ENCODE data around the gene SLC25A22. TPM values are rescaled to one million over a fixed set of nuclear protein-coding genes. Genes with fewer than 3 reads are reported as not detected.
A peak's percentile ranks its signal among the peaks of the same experiment; 100 is the strongest.

The SLC25A22 gene
- total and polyA plus RNA-seq, 3 donors from 2014 or later = 25.1 to 42.4 (median 39.7) TPM

- Histone ChIP-seq H3K27me3 (no peaks in the 10 kb centered on the region), H3K9me3 (no peaks in the 10 kb centered on the region), H3K36me3 (ENCODE audit: low read depth, missing control alignments) (no peaks in the 10 kb centered on the region), H3K27ac (no peak overlapping the region), H3K4me1 (peaks cover 30% of the 10 kb centered on the region), H3K4me3 (no peak overlapping the region)
- intact Hi-C loops (cut with DNase I; ENCODE audit: low total_unique reads) = no loop called here
- DNase-seq = no peak
- TF ChIP-seq POLR2A (IDR thresholded peaks at IDR 0.05) = no peak
- WGBS, 2 donors = 93 to 94% methylated on average over 12 to 30 of the region's 30 CpGs
Measured at GRCh38 chr11:800473-800872, 2.4 kb upstream of the SLC25A22 start.

GRCh38 chr11:799641-800316 lies 1.7 kb upstream of the SLC25A22 start:
- TF ChIP-seq POLR2A (IDR thresholded peaks at IDR 0.05) (no peak), CTCF (IDR thresholded peaks at IDR 0.05) (no peak)
- intact Hi-C loops (cut with DNase I; ENCODE audit: low total_unique reads) = no loop called here
- WGBS, 2 donors = 91 to 94% methylated on average over 23 to 32 of the region's 32 CpGs
- H3K27ac ChIP-seq = no peak overlapping the region
- no peaks in the 10 kb centered on the region for H3K36me3 ChIP-seq (ENCODE audit: low read depth, missing control alignments)
- DNase-seq = no peak
- no peaks in the 10 kb centered on the region for H3K27me3 ChIP-seq
- peaks cover 36% of the 10 kb centered on the region for H3K4me1 ChIP-seq
- no peak overlapping the region for H3K4me3 ChIP-seq
- H3K9me3 ChIP-seq = no peaks in the 10 kb centered on the region

- H3K9me3 ChIP-seq = no peaks in the 10 kb centered on the region
- no peaks in the 10 kb centered on the region for H3K36me3 ChIP-seq (ENCODE audit: low read depth, missing control alignments)
- peak overlapping the region; percentile 62 to 76 for H3K4me3 ChIP-seq
- intact Hi-C loops (cut with DNase I; ENCODE audit: low total_unique reads) = no loop called here
- no peaks in the 10 kb centered on the region for H3K27me3 ChIP-seq
- no peak for TF ChIP-seq POLR2A (IDR thresholded peaks at IDR 0.05)
- TF ChIP-seq CTCF (IDR thresholded peaks at IDR 0.05) = no peak
- peak overlapping the region; percentile 64 to 83 for H3K27ac ChIP-seq
- H3K4me1 ChIP-seq = peaks cover 27% of the 10 kb centered on the region
- peak; percentile 85 for DNase-seq
- 0% methylated on average over 4 to 57 of the region's 57 CpGs for WGBS, 2 donors
Measured at GRCh38 chr11:797296-798092, 587 bp downstream of the SLC25A22 start.

GRCh38 chr11:796565-797295 lies 1.4 kb downstream of the SLC25A22 start:
- peak overlapping the region; percentile 62 to 76 for H3K4me3 ChIP-seq
- no peaks in the 10 kb centered on the region for H3K36me3 ChIP-seq (ENCODE audit: low read depth, missing control alignments)
- H3K27me3 ChIP-seq = no peaks in the 10 kb centered on the region
- peak overlapping the region; percentile 64 to 83 for H3K27ac ChIP-seq
- no peak for DNase-seq
- no peak for TF ChIP-seq CTCF (IDR thresholded peaks at IDR 0.05)
- no peak for TF ChIP-seq POLR2A (IDR thresholded peaks at IDR 0.05)
- H3K4me1 ChIP-seq = peaks cover 27% of the 10 kb centered on the region
- no peaks in the 10 kb centered on the region for H3K9me3 ChIP-seq
- WGBS, 2 donors = 18 to 26% methylated on average over 14 to 18 of the region's 18 CpGs
- intact Hi-C loops (cut with DNase I; ENCODE audit: low total_unique reads) = no loop called here

All from testis (tissue), 3 donors.